GM13977 (cell line): ENCODE measurements around the gene SPRYD3.

Experiments used
- DNase-seq: peaks from one replicate; pipeline ENCODE4 v3.0.0; 2012; ENCODE audit warnings: low spot score
- in situ Hi-C: fragments of 300-500 bp; cut with MboI; formaldehyde crosslinking; loops from one replicate; pipeline ENCODE4 v1.12.0; 2022; ENCODE audit warnings: low sequenced_read_pairs, low pct_unique_long_range_greater_than_20kb, mixed read lengths, inconsistent platforms; ENCODE audit not compliant: unreplicated experiment
- TF ChIP-seq, protein P1 (sequence below): IDR thresholded peaks from 2 replicates; pipeline ENCODE4 v1.5.1; 2012; ENCODE audit warnings: mild to moderate bottlenecking, control low read depth; ENCODE audit not compliant: insufficient read depth; ENCODE audit errors: extremely low read depth, missing control alignments

Gene SPRYD3

DNA sequence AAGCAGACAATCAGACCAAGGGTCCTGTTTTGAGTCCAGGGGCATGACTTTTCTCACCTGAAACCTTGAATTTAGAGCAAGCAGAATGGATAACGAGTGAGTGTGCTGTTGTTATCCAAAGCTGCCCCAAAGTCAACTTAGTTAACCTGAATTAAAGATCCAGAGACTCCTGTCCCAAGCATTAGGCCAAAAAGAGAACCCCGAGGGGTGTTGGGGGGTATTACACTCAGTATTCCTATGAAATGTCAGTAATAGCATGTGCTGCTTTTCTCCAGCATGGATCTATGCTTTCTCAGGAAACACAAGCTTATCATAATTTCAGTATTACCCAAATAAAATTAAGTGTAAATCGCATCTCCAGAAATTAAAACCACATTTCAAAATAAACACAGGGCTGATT, 53.9 kb downstream of the SPRYD3 start:
- in situ Hi-C loops = no loop called here
- DNase-seq = no peak
- TF ChIP-seq, protein P1, sequence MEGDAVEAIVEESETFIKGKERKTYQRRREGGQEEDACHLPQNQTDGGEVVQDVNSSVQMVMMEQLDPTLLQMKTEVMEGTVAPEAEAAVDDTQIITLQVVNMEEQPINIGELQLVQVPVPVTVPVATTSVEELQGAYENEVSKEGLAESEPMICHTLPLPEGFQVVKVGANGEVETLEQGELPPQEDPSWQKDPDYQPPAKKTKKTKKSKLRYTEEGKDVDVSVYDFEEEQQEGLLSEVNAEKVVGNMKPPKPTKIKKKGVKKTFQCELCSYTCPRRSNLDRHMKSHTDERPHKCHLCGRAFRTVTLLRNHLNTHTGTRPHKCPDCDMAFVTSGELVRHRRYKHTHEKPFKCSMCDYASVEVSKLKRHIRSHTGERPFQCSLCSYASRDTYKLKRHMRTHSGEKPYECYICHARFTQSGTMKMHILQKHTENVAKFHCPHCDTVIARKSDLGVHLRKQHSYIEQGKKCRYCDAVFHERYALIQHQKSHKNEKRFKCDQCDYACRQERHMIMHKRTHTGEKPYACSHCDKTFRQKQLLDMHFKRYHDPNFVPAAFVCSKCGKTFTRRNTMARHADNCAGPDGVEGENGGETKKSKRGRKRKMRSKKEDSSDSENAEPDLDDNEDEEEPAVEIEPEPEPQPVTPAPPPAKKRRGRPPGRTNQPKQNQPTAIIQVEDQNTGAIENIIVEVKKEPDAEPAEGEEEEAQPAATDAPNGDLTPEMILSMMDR = no peak

DNA sequence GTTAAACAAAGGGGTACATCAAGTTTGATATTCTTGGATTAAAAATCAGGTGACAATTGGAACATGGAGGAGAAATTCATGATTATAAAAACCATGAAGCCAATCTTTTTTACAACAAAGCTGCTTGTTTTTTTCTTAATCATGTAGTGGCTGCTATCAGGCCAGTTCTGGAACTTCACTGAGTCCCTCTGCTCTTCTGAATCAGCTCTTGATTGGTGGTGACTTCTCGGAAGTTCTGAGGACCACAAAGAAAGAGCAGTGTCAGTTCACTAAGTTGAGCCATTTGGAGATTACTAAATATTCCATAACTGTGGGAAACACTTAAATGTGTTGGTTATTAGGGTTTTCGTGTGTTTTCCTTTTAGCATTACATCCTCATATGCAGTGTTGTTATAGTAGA, 64.5 kb downstream of the SPRYD3 start:
- in situ Hi-C loops = no loop called here
- TF ChIP-seq, protein P1 = no peak
- DNase-seq = no peak
